Neural cell (in vitro differentiated cells): ENCODE measurements around the gene DENND4A. TPM values are rescaled to one million over a fixed set of nuclear protein-coding genes. Genes with fewer than 3 reads are reported as not detected.

Experiments
- H2AFZ ChIP-seq: fragments of 200-600, 300-800 bp; sonication (generic), shearing (Covaris generic); 2 replicates; pipeline ENCODE4 v1.6.0; 2014; ENCODE audit warnings: low read depth, mild to moderate bottlenecking, antibody characterized with exemption, low read length, moderate library complexity
- H3F3A ChIP-seq: fragments of 200-600 bp; shearing (Covaris generic); 2 replicates; pipeline ENCODE4 v1.6.1; 2016; ENCODE audit warnings: mild to moderate bottlenecking, moderate library complexity, mixed read lengths, antibody characterized with exemption, low read length; ENCODE audit not compliant: insufficient read depth, poor library complexity, severe bottlenecking
- H3K27ac ChIP-seq: fragments of 200-600, 300-800 bp; sonication (generic), shearing (Covaris generic); 2 replicates; pipeline ENCODE4 v1.5.1; 2014; ENCODE audit warnings: mild to moderate bottlenecking, low read length, moderate library complexity
- H3K27me3 ChIP-seq: fragments of 300-800, 200-600 bp; sonication (generic), shearing (Covaris generic); 2 replicates; pipeline ENCODE4 v1.6.0; 2014; ENCODE audit warnings: mild to moderate bottlenecking, low read depth, low read length, moderate library complexity; ENCODE audit not compliant: insufficient read depth
- H3K36me3 ChIP-seq: fragments of 300-800, 200-600 bp; sonication (generic), shearing (Covaris generic); 2 replicates; pipeline ENCODE4 v1.5.1; 2014; ENCODE audit warnings: mild to moderate bottlenecking, antibody characterized with exemption, low read length, moderate library complexity; ENCODE audit not compliant: insufficient read depth
- H3K4me2 ChIP-seq: fragments of 300-800, 200-600 bp; sonication (generic), shearing (Covaris generic); 2 replicates; pipeline ENCODE4 v1.6.0; 2014; ENCODE audit warnings: mild to moderate bottlenecking, low read length
- H3K4me3 ChIP-seq: fragments of 300-800, 200-600 bp; sonication (generic), shearing (Covaris generic); 2 replicates; pipeline ENCODE4 v1.5.1; 2014; ENCODE audit warnings: mild to moderate bottlenecking, low read length, moderate library complexity
- H3K79me2 ChIP-seq: fragments of 200-600 bp; shearing (Covaris generic); replicated peaks from 2 replicates; pipeline ENCODE4 v1.6.0; 2014; ENCODE audit warnings: mild to moderate bottlenecking, low read length, moderate library complexity; ENCODE audit not compliant: insufficient read depth
- H3K9ac ChIP-seq: fragments of 300-800, 200-600 bp; sonication (generic), shearing (Covaris generic); 2 replicates; pipeline ENCODE4 v1.6.1; 2016; ENCODE audit warnings: mild to moderate bottlenecking, low read length, mixed read lengths
- H3K9me2 ChIP-seq: fragments of 200-600 bp; shearing (Covaris generic); 2 replicates; pipeline ENCODE4 v1.6.1; 2016; ENCODE audit warnings: mild to moderate bottlenecking, low read length, mixed read lengths; ENCODE audit not compliant: insufficient read depth
- H3K9me3 ChIP-seq: fragments of 200-600, 300-800 bp; sonication (generic), shearing (Covaris generic); 2 replicates; pipeline ENCODE4 v1.6.1; 2016; ENCODE audit warnings: mild to moderate bottlenecking, mixed run types, low read length, moderate library complexity, mixed read lengths
- H4K20me1 ChIP-seq: fragments of 200-600 bp; shearing (Covaris generic); 2 replicates; pipeline ENCODE4 v1.6.1; 2016; ENCODE audit warnings: mild to moderate bottlenecking, mixed run types; ENCODE audit not compliant: insufficient read depth
- EP300 ChIP-seq: fragments of 450-650 bp; conservative IDR thresholded peaks from 2 replicates; pipeline ENCODE4 v1.6.1; 2014; ENCODE audit warnings: antibody characterized with exemption, mild to moderate bottlenecking, moderate library complexity; ENCODE audit not compliant: poor library complexity, severe bottlenecking
- EZH2 ChIP-seq: fragments of 200-600, 300-800 bp; shearing (Covaris generic), sonication (generic); IDR thresholded peaks from 2 replicates; pipeline ENCODE4 v1.6.1; 2014; ENCODE audit warnings: antibody characterized with exemption, low read length, borderline replicate concordance, mild to moderate bottlenecking; ENCODE audit not compliant: insufficient read depth, poor library complexity, severe bottlenecking
- MXI1 ChIP-seq: fragments of 450-650 bp; conservative IDR thresholded peaks from 2 replicates; pipeline ENCODE4 v1.6.1; 2014; ENCODE audit warnings: antibody characterized with exemption, mild to moderate bottlenecking; ENCODE audit not compliant: poor library complexity, severe bottlenecking
- POLR2AphosphoS5 ChIP-seq: IDR thresholded peaks from 2 replicates; pipeline ENCODE4 v1.6.1; 2012
- RAD21 ChIP-seq: fragments of 450-650 bp; conservative IDR thresholded peaks from 2 replicates; pipeline ENCODE4 v1.6.1; 2014; ENCODE audit warnings: antibody characterized with exemption, mild to moderate bottlenecking, moderate library complexity
- SMC3 ChIP-seq: fragments of 450-650 bp; conservative IDR thresholded peaks from 2 replicates; pipeline ENCODE4 v1.6.1; 2014; ENCODE audit warnings: antibody characterized with exemption, mild to moderate bottlenecking, moderate library complexity; ENCODE audit not compliant: poor library complexity
- TAF1 ChIP-seq: IDR thresholded peaks from 2 replicates; pipeline ENCODE4 v1.6.1; 2012; ENCODE audit warnings: low read depth
- polyA plus RNA-seq: library from polyadenylated mRNA; depleted of rRNA; stranded (reverse); fragments of >200 nt; gene quantifications from 2 replicates; pipeline ENCODE4 v1.2.3, GENCODE V29; 2014
- TF ChIP-seq, protein P1 (sequence below): fragments of 450-650 bp; IDR thresholded peaks from 2 replicates; pipeline ENCODE4 v1.5.1; 2014; ENCODE audit warnings: antibody characterized with exemption, mild to moderate bottlenecking, moderate library complexity; ENCODE audit not compliant: poor library complexity, severe bottlenecking
- TF ChIP-seq, protein P2 (sequence below): IDR thresholded peaks from 2 replicates; pipeline ENCODE4 v1.6.1; 2012; ENCODE audit warnings: borderline replicate concordance

Gene DENND4A
- polyA plus RNA-seq, 1 donor from 2014 or later: 7.5 TPM

DNA sequence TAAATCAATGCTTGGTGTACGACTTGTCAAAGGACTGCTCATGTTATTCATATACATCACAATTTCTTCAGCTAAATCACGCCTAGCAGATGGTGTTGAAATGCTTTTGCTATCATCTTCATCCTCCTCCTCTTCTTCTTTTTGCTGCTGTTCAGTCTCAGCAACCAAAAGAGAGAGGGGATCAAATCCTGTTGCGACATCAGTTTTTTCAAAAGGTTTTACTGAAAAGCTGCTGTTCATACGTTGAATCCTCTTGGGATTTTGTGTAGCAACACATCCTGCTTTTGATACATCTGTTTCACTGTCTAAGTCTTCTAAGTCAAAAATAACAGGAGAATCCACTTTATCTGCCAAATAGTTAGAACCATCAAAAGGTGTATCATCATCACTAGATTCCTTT is 101.3 kb downstream of the DENND4A start:
- Histone ChIP-seq H3K4me3 (no peak overlapping the region), H3K36me3 (peaks cover 8% of the 10 kb centered on the region), H3K27me3 (no peaks in the 10 kb centered on the region), H2AFZ (no peak overlapping the region), H3K9me3 (no peaks in the 10 kb centered on the region), H3K79me2 (no peaks in the 10 kb centered on the region), H4K20me1 (no peaks in the 10 kb centered on the region), H3K4me2 (no peak overlapping the region), H3K9me2 (no peaks in the 10 kb centered on the region), H3F3A (no peaks in the 10 kb centered on the region), H3K9ac (no peak overlapping the region), H3K27ac (no peak overlapping the region)
- TF ChIP-seq MXI1 (no peak), TAF1 (no peak), POLR2AphosphoS5 (no peak), EZH2 (no peak), RAD21 (no peak), EP300 (no peak), SMC3 (no peak)
- TF ChIP-seq, protein P1, sequence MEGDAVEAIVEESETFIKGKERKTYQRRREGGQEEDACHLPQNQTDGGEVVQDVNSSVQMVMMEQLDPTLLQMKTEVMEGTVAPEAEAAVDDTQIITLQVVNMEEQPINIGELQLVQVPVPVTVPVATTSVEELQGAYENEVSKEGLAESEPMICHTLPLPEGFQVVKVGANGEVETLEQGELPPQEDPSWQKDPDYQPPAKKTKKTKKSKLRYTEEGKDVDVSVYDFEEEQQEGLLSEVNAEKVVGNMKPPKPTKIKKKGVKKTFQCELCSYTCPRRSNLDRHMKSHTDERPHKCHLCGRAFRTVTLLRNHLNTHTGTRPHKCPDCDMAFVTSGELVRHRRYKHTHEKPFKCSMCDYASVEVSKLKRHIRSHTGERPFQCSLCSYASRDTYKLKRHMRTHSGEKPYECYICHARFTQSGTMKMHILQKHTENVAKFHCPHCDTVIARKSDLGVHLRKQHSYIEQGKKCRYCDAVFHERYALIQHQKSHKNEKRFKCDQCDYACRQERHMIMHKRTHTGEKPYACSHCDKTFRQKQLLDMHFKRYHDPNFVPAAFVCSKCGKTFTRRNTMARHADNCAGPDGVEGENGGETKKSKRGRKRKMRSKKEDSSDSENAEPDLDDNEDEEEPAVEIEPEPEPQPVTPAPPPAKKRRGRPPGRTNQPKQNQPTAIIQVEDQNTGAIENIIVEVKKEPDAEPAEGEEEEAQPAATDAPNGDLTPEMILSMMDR: no peak
- TF ChIP-seq, protein P2, sequence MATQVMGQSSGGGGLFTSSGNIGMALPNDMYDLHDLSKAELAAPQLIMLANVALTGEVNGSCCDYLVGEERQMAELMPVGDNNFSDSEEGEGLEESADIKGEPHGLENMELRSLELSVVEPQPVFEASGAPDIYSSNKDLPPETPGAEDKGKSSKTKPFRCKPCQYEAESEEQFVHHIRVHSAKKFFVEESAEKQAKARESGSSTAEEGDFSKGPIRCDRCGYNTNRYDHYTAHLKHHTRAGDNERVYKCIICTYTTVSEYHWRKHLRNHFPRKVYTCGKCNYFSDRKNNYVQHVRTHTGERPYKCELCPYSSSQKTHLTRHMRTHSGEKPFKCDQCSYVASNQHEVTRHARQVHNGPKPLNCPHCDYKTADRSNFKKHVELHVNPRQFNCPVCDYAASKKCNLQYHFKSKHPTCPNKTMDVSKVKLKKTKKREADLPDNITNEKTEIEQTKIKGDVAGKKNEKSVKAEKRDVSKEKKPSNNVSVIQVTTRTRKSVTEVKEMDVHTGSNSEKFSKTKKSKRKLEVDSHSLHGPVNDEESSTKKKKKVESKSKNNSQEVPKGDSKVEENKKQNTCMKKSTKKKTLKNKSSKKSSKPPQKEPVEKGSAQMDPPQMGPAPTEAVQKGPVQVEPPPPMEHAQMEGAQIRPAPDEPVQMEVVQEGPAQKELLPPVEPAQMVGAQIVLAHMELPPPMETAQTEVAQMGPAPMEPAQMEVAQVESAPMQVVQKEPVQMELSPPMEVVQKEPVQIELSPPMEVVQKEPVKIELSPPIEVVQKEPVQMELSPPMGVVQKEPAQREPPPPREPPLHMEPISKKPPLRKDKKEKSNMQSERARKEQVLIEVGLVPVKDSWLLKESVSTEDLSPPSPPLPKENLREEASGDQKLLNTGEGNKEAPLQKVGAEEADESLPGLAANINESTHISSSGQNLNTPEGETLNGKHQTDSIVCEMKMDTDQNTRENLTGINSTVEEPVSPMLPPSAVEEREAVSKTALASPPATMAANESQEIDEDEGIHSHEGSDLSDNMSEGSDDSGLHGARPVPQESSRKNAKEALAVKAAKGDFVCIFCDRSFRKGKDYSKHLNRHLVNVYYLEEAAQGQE: no peak

DNA sequence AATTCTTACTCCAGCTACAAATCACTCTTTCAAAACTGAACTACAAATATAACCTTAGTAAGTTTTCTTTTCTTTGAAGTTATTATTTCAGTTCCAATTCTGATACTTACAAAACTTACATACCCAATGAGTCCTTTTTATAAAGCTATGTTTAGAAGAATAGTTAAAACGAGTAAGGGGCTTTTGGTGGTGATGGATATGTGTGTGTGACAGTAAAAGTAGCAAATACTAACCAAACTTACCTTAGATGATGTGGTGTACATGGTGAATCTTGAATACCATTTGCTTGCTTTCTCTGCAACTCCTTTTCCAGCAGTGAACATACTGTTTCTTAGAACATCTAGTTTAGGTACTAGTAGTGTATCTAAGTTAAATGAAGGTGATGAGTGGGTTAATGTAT is 101.9 kb downstream of the DENND4A start:
- Histone ChIP-seq H3K4me2 (no peak overlapping the region), H3K79me2 (no peaks in the 10 kb centered on the region), H3K9me3 (no peaks in the 10 kb centered on the region), H3K36me3 (peaks cover 8% of the 10 kb centered on the region), H3F3A (no peaks in the 10 kb centered on the region), H3K4me3 (no peak overlapping the region), H3K27me3 (no peaks in the 10 kb centered on the region), H3K9me2 (no peaks in the 10 kb centered on the region), H2AFZ (no peak overlapping the region), H3K27ac (no peak overlapping the region), H4K20me1 (no peaks in the 10 kb centered on the region), H3K9ac (no peak overlapping the region)
- no peak for TF ChIP-seq TAF1
- no peak for TF ChIP-seq RAD21
- TF ChIP-seq EZH2: no peak
- TF ChIP-seq, protein P2: no peak
- TF ChIP-seq EP300: no peak
- no peak for TF ChIP-seq POLR2AphosphoS5
- TF ChIP-seq, protein P1: no peak
- TF ChIP-seq MXI1: no peak
